ENCODE data around the gene ATP8A2. TPM values are rescaled to one million over a fixed set of nuclear protein-coding genes. Genes with fewer than 3 reads are reported as not detected.
A peak's percentile ranks its signal among the peaks of the same experiment; 100 is the strongest.
"Not testable (repeated sequence)": the region's sequence is repeated elsewhere in the genome, so short reads cannot be mapped to it uniquely, and the experiment has no call there.

Gene ATP8A2
- total RNA-seq, 2 experiments from 2014 or later = 0.28 to 0.32 TPM

GRCh38 chr13:26050568-26051230 is 678.9 kb downstream of the ATP8A2 start:
- H3K4me3 Mint-ChIP-seq = no peak overlapping the region
- peaks cover 70% of the 10 kb centered on the region for H3K27me3 Mint-ChIP-seq
- H3K9me3 Mint-ChIP-seq (ENCODE audit: low read depth) = no peaks in the 10 kb centered on the region
- no peak overlapping the region for H3K27ac Mint-ChIP-seq
- peaks cover 20% of the 10 kb centered on the region for H3K4me1 Mint-ChIP-seq
- H3K36me3 Mint-ChIP-seq = no peaks in the 10 kb centered on the region
- DNase-seq (no peak), ATAC-seq (no peak)
- CTCF ChIA-PET = no interaction called here

GRCh38 chr13:26051231-26051656 is 679.5 kb downstream of the ATP8A2 start:
- Mint-ChIP-seq H3K27me3 (peaks cover 73% of the 10 kb centered on the region), H3K4me1 (peaks cover 20% of the 10 kb centered on the region), H3K36me3 (no peaks in the 10 kb centered on the region), H3K27ac (no peak overlapping the region), H3K4me3 (no peak overlapping the region), H3K9me3 (ENCODE audit: low read depth) (no peaks in the 10 kb centered on the region)
- DNase-seq (no peak), ATAC-seq (no peak)
- CTCF ChIA-PET = no interaction called here

DNA sequence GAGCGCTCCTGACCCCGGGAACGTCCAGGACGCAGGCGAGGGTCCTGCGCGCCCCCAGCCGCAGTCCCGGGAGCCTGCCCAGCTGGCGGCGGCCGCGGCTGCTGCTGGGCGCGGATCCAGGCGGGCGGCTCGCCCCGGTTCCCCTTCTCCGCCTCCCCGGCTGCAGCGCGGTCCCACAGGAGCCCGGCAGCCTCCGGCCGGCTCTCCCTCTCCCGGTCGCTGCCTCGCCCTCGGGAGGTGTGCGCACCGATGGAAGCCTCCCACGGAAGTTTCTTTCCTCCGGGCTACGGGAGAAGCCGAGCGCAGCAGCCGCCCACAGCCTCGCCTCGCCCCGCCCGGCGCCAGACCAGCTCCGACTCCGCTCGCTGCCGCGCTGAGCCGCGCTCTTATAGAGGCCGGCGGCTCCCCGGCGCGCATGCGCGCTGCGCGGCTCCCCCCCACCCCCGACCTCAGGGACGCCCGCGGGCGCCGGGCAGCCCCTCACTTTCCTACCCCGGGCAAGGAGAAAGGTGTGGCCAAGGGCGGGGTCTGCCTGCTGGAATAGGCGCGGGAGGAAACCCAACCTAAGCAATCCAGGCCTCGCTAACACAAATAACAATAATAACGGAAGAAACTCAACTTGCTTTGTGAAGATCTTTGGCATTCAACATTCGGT is 680.0 kb downstream of the ATP8A2 start, which contains the start of gene SHISA2:
Gene SHISA2 (minus strand): TSS at position 360 of the 655 bp plus-strand sequence. CDS start 1,041 bp downstream, outside the sequence.
- ATAC-seq (peak; percentile 78), DNase-seq (no peak)
- Mint-ChIP-seq H3K36me3 (no peaks in the 10 kb centered on the region), H3K4me3 (peak within 1 kb of the TSS; percentile 29), H3K9me3 (ENCODE audit: low read depth) (no peaks in the 10 kb centered on the region), H3K27ac (no peak within 1 kb of the TSS), H3K4me1 (peaks cover 20% of the 10 kb centered on the region), H3K27me3 (peaks cover 73% of the 10 kb centered on the region)
- CTCF ChIA-PET = interaction anchor here (1.1 kb wide), 1 partner anchor 9 kb away, joined by 4 read pairs; no protein-coding TSS in a partner anchor

DNA sequence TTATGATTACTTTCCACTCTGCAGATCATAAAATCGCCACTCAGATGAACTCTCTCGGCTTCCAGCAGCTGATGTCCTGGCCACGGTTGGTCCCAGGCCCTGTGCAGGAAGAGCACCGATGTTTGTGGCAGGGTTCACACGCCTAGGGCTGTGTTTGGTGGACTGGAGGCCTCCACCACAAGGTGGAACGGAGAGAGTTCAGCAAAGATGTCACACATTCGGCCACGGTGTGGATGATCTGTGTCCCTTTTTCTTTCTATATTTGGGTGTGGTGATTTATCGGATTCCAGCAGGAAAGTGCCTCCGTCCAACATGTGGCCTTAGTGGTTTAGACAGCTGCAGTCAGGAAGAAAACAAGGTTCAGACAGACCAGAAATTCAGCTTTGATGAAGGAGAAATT is 680.6 kb downstream of the ATP8A2 start:
- Mint-ChIP-seq H3K4me3 (peak overlapping the region; percentile 29), H3K36me3 (no peaks in the 10 kb centered on the region), H3K4me1 (peaks cover 20% of the 10 kb centered on the region), H3K27me3 (peaks cover 73% of the 10 kb centered on the region), H3K9me3 (ENCODE audit: low read depth) (no peaks in the 10 kb centered on the region), H3K27ac (no peak overlapping the region)
- DNase-seq = no peak
- ATAC-seq = no peak
- CTCF ChIA-PET = interaction anchor here (1.1 kb wide), 1 partner anchor 10 kb away, joined by 4 read pairs; no protein-coding TSS in a partner anchor

GRCh38 chr13:26053418-26053980 is 681.7 kb downstream of the ATP8A2 start:
- H3K4me3 Mint-ChIP-seq = peak overlapping the region; percentile 14
- CTCF ChIA-PET = no interaction called here
- H3K9me3 Mint-ChIP-seq (ENCODE audit: low read depth) = no peaks in the 10 kb centered on the region

DNA sequence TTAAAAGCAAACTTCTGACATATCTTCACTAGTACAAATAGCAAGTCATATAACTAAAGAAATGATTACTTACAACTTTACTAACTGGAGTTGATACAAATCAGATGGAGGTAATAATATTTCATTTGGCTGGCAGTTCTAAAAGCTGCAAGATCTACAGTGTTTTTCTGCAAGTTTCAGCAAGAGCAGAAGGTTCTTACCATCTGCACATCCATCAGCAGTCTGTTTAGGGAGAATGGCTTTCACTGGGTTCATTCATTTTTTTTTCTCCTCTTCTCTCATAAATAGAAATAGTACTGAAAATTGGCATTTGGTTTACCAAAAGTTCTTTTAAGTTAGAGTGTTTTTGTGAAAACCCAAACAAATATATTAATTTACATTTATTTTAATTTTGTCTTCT is 683.1 kb downstream of the ATP8A2 start:
- no peaks in the 10 kb centered on the region for H3K36me3 Mint-ChIP-seq
- no peaks in the 10 kb centered on the region for H3K9me3 Mint-ChIP-seq (ENCODE audit: low read depth)
- CTCF ChIA-PET = no interaction called here
- peaks cover 24% of the 10 kb centered on the region for H3K4me1 Mint-ChIP-seq
- no peak overlapping the region for H3K4me3 Mint-ChIP-seq
- DNase-seq = no peak
- peaks cover 66% of the 10 kb centered on the region for H3K27me3 Mint-ChIP-seq
- no peak overlapping the region for H3K27ac Mint-ChIP-seq
- ATAC-seq = no peak

More at GRCh38 chr13:26053418-26053980, 681.7 kb downstream of the ATP8A2 start:
- Mint-ChIP-seq H3K27me3 (peaks cover 71% of the 10 kb centered on the region), H3K27ac (peak overlapping the region; percentile 28), H3K4me1 (peaks cover 20% of the 10 kb centered on the region), H3K36me3 (no peaks in the 10 kb centered on the region)
- ATAC-seq = peak; percentile 55
- no peak for DNase-seq

DNA sequence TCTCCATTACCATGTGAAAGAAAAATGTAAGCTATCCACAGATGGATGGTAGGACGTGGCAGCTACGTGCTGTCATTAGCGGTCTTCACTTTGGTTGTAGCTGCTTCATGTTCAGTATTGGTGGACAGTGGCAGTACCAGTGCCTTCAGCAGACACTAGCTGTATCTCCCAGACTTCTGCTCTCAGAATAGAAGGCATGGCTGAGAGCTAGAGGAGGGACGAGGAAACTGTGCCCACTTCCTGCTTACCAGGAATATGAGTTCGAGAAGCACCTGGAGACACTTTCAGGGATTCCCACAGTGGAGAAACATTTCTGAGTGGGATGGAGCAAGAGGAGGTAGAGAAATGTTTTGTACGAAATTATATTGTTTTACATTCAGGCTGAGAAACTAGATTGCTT is 686.9 kb downstream of the ATP8A2 start:
- peaks cover 66% of the 10 kb centered on the region for H3K27me3 Mint-ChIP-seq
- ATAC-seq (no peak), DNase-seq (no peak)
- H3K4me1 Mint-ChIP-seq = peaks cover 10% of the 10 kb centered on the region
- CTCF ChIA-PET = interaction anchor here (1.0 kb wide), 1 partner anchor 229 kb away, joined by 3 read pairs; no protein-coding TSS in a partner anchor
- no peaks in the 10 kb centered on the region for H3K9me3 Mint-ChIP-seq (ENCODE audit: low read depth)
- no peak overlapping the region for H3K4me3 Mint-ChIP-seq
- no peaks in the 10 kb centered on the region for H3K36me3 Mint-ChIP-seq
- no peak overlapping the region for H3K27ac Mint-ChIP-seq

DNA sequence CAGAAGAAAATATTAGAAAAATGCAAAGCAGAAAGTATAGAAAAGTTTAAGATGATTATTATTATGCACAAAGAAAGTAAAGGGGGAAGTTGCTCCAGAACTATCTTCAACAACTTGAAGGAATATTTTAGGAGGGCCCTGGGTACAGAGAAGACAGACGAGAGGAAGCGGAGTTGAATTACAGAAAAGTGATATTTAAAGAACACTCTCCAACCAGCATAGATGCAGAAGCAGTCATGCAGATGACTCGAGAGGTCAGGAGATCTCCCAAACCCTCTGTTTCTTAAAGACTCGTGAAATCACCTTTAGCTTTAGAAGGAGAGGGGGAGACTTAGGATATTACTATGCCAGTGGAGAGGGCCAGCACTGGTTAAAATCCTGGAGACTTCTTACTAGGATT is 688.6 kb downstream of the ATP8A2 start:
- Mint-ChIP-seq H3K4me3 (no peak overlapping the region), H3K27me3 (peaks cover 55% of the 10 kb centered on the region), H3K9me3 (ENCODE audit: low read depth) (no peaks in the 10 kb centered on the region), H3K27ac (no peak overlapping the region), H3K36me3 (no peaks in the 10 kb centered on the region), H3K4me1 (peaks cover 7% of the 10 kb centered on the region)
- CTCF ChIA-PET = no interaction called here
- no peak for DNase-seq
- no peak for ATAC-seq

DNA sequence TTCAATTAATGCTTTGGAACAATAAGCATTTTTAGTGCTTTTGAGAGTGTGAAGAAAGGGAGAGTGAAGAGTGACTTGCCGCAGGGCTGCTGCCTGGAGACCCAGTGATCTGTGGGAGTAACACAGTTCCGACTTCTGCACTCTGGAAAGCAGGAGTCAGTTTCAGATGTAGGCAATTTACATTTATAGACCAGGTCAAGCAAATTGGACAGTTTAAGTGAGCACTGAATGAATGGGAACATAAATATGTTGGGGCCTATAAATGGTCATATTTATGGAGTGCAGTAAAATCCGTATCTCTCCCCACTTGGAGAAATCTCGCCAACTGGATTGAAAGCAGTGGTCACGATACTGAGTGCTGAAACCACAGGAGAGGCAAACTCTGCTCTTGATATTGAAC is 689.5 kb downstream of the ATP8A2 start:
- no peaks in the 10 kb centered on the region for H3K9me3 Mint-ChIP-seq (ENCODE audit: low read depth)
- no peaks in the 10 kb centered on the region for H3K36me3 Mint-ChIP-seq
- no peak overlapping the region for H3K4me3 Mint-ChIP-seq
- DNase-seq (no peak), ATAC-seq (no peak)
- H3K27ac Mint-ChIP-seq = no peak overlapping the region
- CTCF ChIA-PET = interaction anchor here (0.7 to 1.1 kb wide), 2 partner anchors 10 to 235 kb away, joined by 3 read pairs; no protein-coding TSS in a partner anchor
- peaks cover 49% of the 10 kb centered on the region for H3K27me3 Mint-ChIP-seq
- H3K4me1 Mint-ChIP-seq = peaks cover 7% of the 10 kb centered on the region

DNA sequence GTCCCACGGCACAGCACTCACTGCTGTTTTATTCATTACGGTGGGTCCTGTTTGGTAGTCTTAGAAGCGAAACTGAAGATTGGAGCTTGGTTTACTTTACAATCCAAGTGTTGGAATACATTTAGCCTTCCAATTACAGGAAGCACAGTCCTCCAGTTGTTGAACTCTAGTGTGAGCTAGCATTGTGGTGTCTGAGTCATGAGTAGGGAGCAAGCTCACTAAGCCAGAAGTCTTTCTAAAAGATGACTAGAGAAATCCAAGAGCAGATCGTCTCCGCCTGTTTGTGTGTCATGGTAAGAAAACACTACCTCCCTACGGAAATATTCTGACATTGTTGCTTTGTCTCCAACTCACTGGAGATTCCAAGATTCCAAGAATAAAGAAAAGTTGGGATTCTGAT is 690.2 kb downstream of the ATP8A2 start:
- no peaks in the 10 kb centered on the region for H3K36me3 Mint-ChIP-seq
- H3K27ac Mint-ChIP-seq = no peak overlapping the region
- H3K4me3 Mint-ChIP-seq = no peak overlapping the region
- ATAC-seq (no peak), DNase-seq (no peak)
- peaks cover 44% of the 10 kb centered on the region for H3K27me3 Mint-ChIP-seq
- peaks cover 7% of the 10 kb centered on the region for H3K4me1 Mint-ChIP-seq
- CTCF ChIA-PET = interaction anchor here (0.7 to 1.1 kb wide), 4 partner anchors 9 to 485 kb away, joined by 3 to 4 read pairs (median 4); no protein-coding TSS in a partner anchor
- no peaks in the 10 kb centered on the region for H3K9me3 Mint-ChIP-seq (ENCODE audit: low read depth)

- CTCF ChIA-PET = interaction anchor here (0.5 to 1.2 kb wide), 2 partner anchors 233 to 756 kb away, joined by 3 read pairs; no protein-coding TSS in a partner anchor
- Mint-ChIP-seq H3K27ac (no peak overlapping the region), H3K4me3 (no peak overlapping the region), H3K9me3 (ENCODE audit: low read depth) (no peaks in the 10 kb centered on the region), H3K27me3 (peaks cover 35% of the 10 kb centered on the region), H3K36me3 (no peaks in the 10 kb centered on the region), H3K4me1 (peaks cover 7% of the 10 kb centered on the region)
- ATAC-seq (peak; percentile 39), DNase-seq (peak; percentile 52)
These were observed 691.2 kb downstream of the ATP8A2 start for GRCh38 chr13:26062853-26063444.

GRCh38 chr13:26066492-26066891 is 694.7 kb downstream of the ATP8A2 start:
- not testable (repeated sequence) for H3K27ac Mint-ChIP-seq; H3K36me3 Mint-ChIP-seq; H3K9me3 Mint-ChIP-seq (ENCODE audit: low read depth); H3K4me1 Mint-ChIP-seq; H3K4me3 Mint-ChIP-seq; DNase-seq; ATAC-seq
- CTCF ChIA-PET = interaction anchor here (2.9 kb wide), 1 partner anchor 237 kb away, joined by 7 read pairs; no protein-coding TSS in a partner anchor
- H3K27me3 Mint-ChIP-seq = peaks cover 19% of the 10 kb centered on the region

GRCh38 chr13:26067601-26068000 is 695.8 kb downstream of the ATP8A2 start:
- no peaks in the 10 kb centered on the region for H3K4me1 Mint-ChIP-seq
- H3K9me3 Mint-ChIP-seq (ENCODE audit: low read depth) = no peaks in the 10 kb centered on the region
- H3K27me3 Mint-ChIP-seq = peaks cover 19% of the 10 kb centered on the region
- ATAC-seq (no peak), DNase-seq (no peak)
- CTCF ChIA-PET = interaction anchor here (0.7 to 2.9 kb wide), 2 partner anchors 238 to 493 kb away, joined by 3 to 7 read pairs; no protein-coding TSS in a partner anchor
- no peak overlapping the region for H3K27ac Mint-ChIP-seq
- H3K4me3 Mint-ChIP-seq = no peak overlapping the region
- H3K36me3 Mint-ChIP-seq = no peaks in the 10 kb centered on the region
